ENCODE measurements around the gene DIS3L2.

- TF ChIP-seq, protein P1, sequence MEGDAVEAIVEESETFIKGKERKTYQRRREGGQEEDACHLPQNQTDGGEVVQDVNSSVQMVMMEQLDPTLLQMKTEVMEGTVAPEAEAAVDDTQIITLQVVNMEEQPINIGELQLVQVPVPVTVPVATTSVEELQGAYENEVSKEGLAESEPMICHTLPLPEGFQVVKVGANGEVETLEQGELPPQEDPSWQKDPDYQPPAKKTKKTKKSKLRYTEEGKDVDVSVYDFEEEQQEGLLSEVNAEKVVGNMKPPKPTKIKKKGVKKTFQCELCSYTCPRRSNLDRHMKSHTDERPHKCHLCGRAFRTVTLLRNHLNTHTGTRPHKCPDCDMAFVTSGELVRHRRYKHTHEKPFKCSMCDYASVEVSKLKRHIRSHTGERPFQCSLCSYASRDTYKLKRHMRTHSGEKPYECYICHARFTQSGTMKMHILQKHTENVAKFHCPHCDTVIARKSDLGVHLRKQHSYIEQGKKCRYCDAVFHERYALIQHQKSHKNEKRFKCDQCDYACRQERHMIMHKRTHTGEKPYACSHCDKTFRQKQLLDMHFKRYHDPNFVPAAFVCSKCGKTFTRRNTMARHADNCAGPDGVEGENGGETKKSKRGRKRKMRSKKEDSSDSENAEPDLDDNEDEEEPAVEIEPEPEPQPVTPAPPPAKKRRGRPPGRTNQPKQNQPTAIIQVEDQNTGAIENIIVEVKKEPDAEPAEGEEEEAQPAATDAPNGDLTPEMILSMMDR (IDR thresholded peaks at IDR 0.05) = no peak
- TF ChIP-seq POLR2A (IDR thresholded peaks at IDR 0.05) (no peak), EP300 (IDR thresholded peaks at IDR 0.05) (no peak)
These were observed 315.3 kb downstream of the DIS3L2 start for GRCh38 chr2:232276733-232277313.
